ENCODE measurements around the gene SMAD1. TPM values are rescaled to one million over a fixed set of nuclear protein-coding genes. Genes with fewer than 3 reads are reported as not detected.

SMAD1 gene
- total RNA-seq, 1 donor from 2014 or later: 40.8 TPM

DNA sequence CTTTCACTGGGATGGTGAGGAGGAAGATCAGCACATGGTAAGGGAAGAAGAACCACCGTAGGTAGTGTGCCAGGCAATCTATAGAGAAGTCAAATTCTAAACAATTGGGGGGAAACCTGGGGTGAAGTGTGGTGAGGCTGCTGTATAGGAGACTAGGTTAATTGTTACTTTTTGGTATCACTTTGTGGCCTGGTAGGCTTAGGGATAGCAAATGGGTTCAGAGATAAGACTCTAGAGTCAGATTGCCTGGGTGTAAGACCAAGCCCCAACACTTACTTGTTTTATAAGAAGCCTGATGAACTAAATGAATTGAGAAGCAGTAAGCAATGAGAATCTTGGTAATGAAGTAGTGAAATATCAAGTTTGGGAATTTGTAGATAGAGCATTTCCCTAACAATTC lies 8.7 kb downstream of the SMAD1 start:
- Histone ChIP-seq H3K36me3 (ENCODE audit: control insufficient read depth, insufficient read depth, low read length) (no peaks in the 10 kb centered on the region), H3K27me3 (ENCODE audit: control insufficient read depth, insufficient read depth, low read length) (no peaks in the 10 kb centered on the region), H3K4me3 (ENCODE audit: low read depth, low read length) (no peak overlapping the region)
- TF ChIP-seq, protein P1, sequence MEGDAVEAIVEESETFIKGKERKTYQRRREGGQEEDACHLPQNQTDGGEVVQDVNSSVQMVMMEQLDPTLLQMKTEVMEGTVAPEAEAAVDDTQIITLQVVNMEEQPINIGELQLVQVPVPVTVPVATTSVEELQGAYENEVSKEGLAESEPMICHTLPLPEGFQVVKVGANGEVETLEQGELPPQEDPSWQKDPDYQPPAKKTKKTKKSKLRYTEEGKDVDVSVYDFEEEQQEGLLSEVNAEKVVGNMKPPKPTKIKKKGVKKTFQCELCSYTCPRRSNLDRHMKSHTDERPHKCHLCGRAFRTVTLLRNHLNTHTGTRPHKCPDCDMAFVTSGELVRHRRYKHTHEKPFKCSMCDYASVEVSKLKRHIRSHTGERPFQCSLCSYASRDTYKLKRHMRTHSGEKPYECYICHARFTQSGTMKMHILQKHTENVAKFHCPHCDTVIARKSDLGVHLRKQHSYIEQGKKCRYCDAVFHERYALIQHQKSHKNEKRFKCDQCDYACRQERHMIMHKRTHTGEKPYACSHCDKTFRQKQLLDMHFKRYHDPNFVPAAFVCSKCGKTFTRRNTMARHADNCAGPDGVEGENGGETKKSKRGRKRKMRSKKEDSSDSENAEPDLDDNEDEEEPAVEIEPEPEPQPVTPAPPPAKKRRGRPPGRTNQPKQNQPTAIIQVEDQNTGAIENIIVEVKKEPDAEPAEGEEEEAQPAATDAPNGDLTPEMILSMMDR (IDR thresholded peaks at IDR 0.05; ENCODE audit: insufficient read depth, low read length, poor library complexity, severe bottlenecking): no peak
- no peak for DNase-seq (ENCODE audit: low read depth)

DNA sequence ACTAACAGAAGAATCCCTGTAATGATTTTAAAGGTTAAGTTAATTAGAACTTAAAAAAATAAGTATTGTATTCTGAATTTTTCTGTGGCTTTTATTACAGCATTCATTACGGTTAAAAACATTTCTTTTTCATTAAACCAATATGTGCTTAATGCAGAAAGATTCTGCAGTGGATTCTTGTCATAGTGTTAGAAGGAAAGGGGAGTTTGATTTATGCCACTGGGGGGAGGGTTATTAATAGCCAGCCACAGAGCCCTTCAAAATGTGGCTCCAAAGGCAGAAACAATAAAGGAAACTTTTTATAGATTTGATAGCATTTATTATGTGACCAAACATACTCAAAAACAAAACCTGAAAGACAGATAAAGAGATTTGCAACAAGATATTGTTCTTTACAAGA lies 9.1 kb downstream of the SMAD1 start:
- Histone ChIP-seq H3K36me3 (ENCODE audit: control insufficient read depth, insufficient read depth, low read length) (no peaks in the 10 kb centered on the region), H3K27me3 (ENCODE audit: control insufficient read depth, insufficient read depth, low read length) (no peaks in the 10 kb centered on the region), H3K4me3 (ENCODE audit: low read depth, low read length) (no peak overlapping the region)
- TF ChIP-seq, protein P1 (IDR thresholded peaks at IDR 0.05; ENCODE audit: insufficient read depth, low read length, poor library complexity, severe bottlenecking): no peak
- DNase-seq (ENCODE audit: low read depth): no peak

DNA sequence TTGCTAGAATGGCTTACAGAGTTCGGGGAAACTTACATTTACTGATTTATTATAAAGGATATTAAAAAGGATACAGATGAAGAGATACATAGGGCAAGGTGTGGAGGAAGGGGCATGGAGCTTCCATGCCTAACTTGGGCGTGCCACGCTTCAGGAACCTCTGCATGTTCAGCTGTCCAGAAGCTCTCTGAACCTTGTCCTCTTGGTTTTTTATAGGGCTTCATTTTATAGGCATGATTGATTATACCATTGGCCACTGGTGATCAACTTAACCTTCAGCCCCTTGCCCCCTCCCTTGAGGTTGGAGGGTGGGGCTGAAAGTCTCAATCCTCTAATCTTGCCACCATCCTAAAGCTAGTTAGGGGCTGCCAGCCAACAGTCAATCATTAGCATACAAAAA lies 10.7 kb downstream of the SMAD1 start:
- Histone ChIP-seq H3K36me3 (ENCODE audit: control insufficient read depth, insufficient read depth, low read length) (no peaks in the 10 kb centered on the region), H3K4me3 (ENCODE audit: low read depth, low read length) (no peak overlapping the region), H3K27me3 (ENCODE audit: control insufficient read depth, insufficient read depth, low read length) (no peaks in the 10 kb centered on the region)
- DNase-seq (ENCODE audit: low read depth): no peak
- TF ChIP-seq, protein P1 (IDR thresholded peaks at IDR 0.05; ENCODE audit: insufficient read depth, low read length, poor library complexity, severe bottlenecking): no peak

DNA sequence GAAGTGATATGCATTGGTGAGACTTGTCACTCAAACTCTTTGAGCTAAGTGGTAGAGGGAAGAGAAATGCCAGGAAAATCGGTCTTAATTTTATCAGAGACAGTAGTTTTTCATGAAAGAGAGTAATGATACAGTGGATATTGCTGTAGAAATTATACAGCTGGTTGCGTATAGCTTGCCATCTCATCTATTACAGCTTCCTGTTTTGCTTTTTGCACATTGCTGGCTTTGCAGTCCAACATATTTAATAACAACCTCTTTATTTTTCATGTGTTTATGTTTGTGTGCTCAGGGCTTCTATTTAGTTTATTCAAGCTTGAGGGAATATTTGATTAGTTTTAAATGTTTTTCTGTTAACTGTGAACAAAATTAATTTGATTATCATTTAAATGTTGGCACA lies 11.5 kb downstream of the SMAD1 start:
- TF ChIP-seq, protein P1 (IDR thresholded peaks at IDR 0.05; ENCODE audit: insufficient read depth, low read length, poor library complexity, severe bottlenecking): no peak
- DNase-seq (ENCODE audit: low read depth): no peak
- no peaks in the 10 kb centered on the region for H3K27me3 ChIP-seq (ENCODE audit: control insufficient read depth, insufficient read depth, low read length)
- H3K4me3 ChIP-seq (ENCODE audit: low read depth, low read length): no peak overlapping the region
- no peaks in the 10 kb centered on the region for H3K36me3 ChIP-seq (ENCODE audit: control insufficient read depth, insufficient read depth, low read length)

DNA sequence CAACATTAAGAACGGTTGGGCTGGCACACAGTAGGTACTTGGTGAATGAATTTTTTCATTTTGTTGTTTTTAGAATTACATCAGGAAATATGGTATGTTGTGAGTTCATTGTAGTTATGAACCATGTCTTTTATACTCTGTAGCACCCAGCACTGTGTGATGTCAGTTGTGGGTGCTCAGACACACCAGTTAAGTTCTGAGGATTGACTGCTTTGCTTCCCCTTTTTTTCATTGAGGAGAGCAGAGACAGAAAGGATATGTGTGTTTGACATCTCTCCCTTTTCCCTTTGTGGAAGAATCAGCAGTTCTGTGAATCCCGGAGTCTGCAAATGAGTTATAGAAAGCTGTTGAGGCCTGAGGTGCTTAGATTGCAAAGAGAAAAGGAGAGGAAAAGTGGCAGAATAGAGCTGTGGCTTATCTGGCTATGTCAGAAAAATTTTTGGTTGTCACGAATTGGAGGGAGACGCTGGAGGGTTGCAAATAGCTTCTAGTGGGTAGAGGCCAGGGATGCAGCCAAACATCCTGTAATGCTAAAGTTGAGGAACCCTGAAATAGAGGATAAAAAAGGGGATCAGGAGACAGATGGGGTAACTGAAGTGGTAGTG lies 13.1 kb downstream of the SMAD1 start:
- Histone ChIP-seq H3K27me3 (ENCODE audit: control insufficient read depth, insufficient read depth, low read length) (no peaks in the 10 kb centered on the region), H3K36me3 (ENCODE audit: control insufficient read depth, insufficient read depth, low read length) (no peaks in the 10 kb centered on the region), H3K4me3 (ENCODE audit: low read depth, low read length) (no peak overlapping the region)
- DNase-seq (ENCODE audit: low read depth): no peak
- TF ChIP-seq, protein P1 (IDR thresholded peaks at IDR 0.05; ENCODE audit: insufficient read depth, low read length, poor library complexity, severe bottlenecking): no peak

DNA sequence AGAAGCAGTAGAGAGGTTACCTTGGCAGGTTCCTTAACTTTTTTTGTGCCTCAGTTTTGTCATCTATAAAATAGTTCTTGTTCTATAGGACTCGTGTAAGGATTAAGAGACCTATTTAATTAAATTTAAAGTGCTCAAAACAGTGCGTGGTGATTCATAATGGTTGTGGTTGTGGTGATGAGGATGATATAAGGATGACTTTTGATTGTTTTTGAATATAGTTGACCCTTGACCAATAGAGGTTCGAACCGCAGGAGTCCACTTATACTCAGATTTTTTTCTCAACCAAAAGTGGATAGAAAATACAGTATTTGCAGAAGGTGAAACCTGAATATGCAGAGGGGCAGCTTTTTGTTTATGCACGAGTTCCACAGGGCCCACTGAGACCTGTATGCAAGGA lies 14.6 kb downstream of the SMAD1 start:
- H3K27me3 ChIP-seq (ENCODE audit: control insufficient read depth, insufficient read depth, low read length): no peaks in the 10 kb centered on the region
- no peaks in the 10 kb centered on the region for H3K36me3 ChIP-seq (ENCODE audit: control insufficient read depth, insufficient read depth, low read length)
- TF ChIP-seq, protein P1 (IDR thresholded peaks at IDR 0.05; ENCODE audit: insufficient read depth, low read length, poor library complexity, severe bottlenecking): no peak
- no peak for DNase-seq (ENCODE audit: low read depth)
- H3K4me3 ChIP-seq (ENCODE audit: low read depth, low read length): no peak overlapping the region

Measured in kidney epithelial cell (primary cell).